Adrenal gland (tissue), 5 donors: ENCODE measurements around the gene PDHX.

Experiments
- CTCF ChIP-seq, 6 experiments: fragments of 450-650 bp in 4 of 6; fragments of 200-600 bp in 2 of 6; sonication (generic) in 1 of 6; IDR thresholded peaks; 1 replicate in 5 of 6; 2 replicates in 1 of 6; pipeline versions ENCODE4 v1.5.1 to v1.8.0; 2016 to 2021; ENCODE audit warnings: antibody characterized with exemption in 6 of 6, mild to moderate bottlenecking in 2 of 6, moderate library complexity in 1 of 6
- POLR2A ChIP-seq, 2 donors: fragments of 450-650 bp; IDR thresholded peaks; one replicate each; pipeline ENCODE4 v1.6.1; 2017; ENCODE audit warnings: antibody characterized with exemption in 2 of 2, mild to moderate bottlenecking in 2 of 2, moderate library complexity in 1 of 2
- donor health status: DM: no; HTN: no; CAD: no.

- no peak for TF ChIP-seq POLR2A (IDR thresholded peaks at IDR 0.05)
- TF ChIP-seq CTCF (IDR thresholded peaks at IDR 0.05) = no peak
Measured at GRCh38 chr11:35006389-35007128, 90.1 kb downstream of the PDHX start.
